Skeletal muscle cell (primary cell): ENCODE results near the gene MAP2K6.

Source experiments
- DNase-seq: peaks from one replicate; pipeline ENCODE4 v3.0.0-alpha.2; 2010; ENCODE audit warnings: low read depth
- H3K4me3 ChIP-seq: 2 replicates; pipeline ENCODE4 v1.5.1; 2011; ENCODE audit warnings: low read depth, mild to moderate bottlenecking, control low read depth, low read length, moderate library complexity

The MAP2K6 gene

DNA sequence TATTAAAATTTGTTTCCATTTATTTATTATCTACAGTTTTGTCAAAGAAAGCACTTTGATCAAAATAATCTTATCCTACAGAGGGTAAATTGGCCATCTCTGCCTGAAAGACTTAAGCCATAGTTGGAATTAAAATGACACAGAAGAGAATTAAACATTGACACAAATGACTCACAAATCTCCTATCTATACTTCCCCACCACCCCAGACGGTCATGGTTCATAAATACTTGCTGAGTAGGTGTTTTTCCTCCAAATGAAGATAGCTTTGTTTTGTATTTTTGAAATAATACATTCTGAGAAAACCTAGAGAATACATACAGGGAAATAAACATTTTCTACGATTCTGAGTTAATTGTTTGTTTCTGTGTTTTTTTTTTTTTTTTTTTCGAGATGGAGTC is 142.8 kb downstream of the MAP2K6 start:
- H3K4me3 ChIP-seq, result no peak overlapping the region
- DNase-seq, result no peak

DNA sequence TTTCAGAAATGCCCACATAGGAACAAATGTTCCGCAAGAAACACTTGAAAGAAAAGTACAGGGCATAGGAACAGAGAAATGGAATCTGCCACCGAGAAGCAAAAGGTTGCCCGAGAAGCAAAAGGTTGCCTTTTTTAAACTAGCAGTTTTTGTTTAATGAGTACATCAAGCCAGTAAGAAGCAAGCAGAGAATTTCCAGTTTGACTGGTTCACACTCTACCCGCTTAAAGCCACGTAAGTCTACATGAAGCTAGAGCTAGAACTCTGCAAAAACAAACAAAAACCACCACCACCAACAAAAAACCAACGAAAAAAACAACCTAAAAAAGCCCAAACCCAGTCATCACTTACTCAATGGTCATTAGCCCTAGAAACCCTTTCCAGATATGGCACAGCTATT is 144.3 kb downstream of the MAP2K6 start:
- DNase-seq, result no peak
- no peak overlapping the region for H3K4me3 ChIP-seq

DNA sequence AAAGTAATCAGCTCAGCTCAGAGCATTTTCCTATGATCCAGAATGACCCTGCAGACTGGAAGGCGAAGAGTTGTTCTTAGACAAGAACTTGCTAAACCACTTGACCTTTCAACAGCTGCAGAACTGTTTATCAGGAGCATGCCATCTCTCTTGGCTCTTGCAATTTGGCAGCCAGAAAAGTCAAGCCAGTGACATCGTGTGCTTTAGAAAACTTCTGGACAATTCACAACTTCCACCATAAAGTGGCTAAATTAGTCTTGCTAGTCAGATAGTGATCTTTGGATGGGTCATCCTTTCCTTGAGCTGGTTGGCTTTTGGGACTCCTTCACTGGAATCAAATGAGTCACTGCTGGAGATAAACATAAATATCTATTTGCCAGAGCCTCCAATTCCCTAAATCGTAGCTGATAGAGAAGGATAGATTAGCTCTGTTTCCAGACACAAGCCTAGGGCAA is 146.5 kb downstream of the MAP2K6 start:
- H3K4me3 ChIP-seq, result no peak overlapping the region
- no peak for DNase-seq

DNA sequence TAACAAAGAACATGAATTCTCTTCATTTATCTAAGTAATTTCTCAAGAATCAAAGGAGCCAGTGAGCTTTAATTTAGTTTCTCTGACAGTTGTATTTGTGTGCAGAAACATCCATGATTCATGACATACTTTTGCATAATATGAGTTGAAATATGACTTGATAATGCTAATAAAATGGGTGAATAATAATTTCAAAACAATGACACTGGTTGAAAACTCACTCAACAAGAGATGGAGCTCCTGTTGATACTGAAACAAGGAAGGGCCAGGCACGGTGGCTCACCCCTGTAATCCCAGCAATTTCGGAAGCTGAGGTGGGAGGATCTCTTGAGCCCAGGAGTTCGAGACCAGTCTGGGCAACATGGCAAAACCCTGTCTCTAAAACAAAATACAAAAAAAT is 147.0 kb downstream of the MAP2K6 start:
- DNase-seq, result no peak
- H3K4me3 ChIP-seq, result no peak overlapping the region

DNA sequence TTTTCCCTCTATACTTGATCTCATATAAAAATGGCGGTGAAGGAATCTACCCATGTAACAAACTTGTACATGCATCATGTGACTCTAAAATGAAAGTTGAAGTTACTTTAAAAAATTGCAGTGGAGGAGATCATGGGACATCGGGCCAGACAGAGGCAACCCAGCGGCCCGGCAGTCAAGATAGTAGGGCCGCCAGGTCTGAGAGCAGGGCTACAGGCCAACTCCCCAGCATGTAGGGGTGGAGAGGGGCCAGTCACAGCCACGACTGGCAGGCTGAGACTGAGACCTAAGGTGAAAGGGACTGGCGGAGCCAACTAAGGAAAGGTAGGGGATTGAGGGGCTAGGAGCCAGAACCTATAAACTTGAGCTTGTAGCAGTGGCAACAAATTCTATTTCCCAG is 150.9 kb downstream of the MAP2K6 start:
- no peak overlapping the region for H3K4me3 ChIP-seq
- DNase-seq, result no peak

DNA sequence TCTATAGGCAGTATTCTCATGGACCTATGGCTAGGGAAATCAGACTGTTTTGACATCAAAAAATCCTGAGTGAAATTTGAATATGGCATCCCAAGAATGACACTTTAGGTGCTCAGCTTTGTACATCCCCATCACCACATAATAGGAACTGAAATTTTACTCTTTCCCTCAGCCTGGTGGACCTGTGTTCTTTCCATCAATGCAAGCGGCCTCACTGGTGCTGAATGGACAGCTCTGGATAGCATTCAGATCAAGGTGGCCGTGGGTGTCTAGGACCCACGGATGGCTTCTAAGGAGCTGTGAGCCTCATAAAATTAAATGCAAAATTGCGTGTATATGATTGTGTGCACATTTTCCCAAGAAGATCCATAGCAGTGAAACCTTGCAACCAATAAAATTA is 152.6 kb downstream of the MAP2K6 start:
- DNase-seq, result no peak
- no peak overlapping the region for H3K4me3 ChIP-seq

DNA sequence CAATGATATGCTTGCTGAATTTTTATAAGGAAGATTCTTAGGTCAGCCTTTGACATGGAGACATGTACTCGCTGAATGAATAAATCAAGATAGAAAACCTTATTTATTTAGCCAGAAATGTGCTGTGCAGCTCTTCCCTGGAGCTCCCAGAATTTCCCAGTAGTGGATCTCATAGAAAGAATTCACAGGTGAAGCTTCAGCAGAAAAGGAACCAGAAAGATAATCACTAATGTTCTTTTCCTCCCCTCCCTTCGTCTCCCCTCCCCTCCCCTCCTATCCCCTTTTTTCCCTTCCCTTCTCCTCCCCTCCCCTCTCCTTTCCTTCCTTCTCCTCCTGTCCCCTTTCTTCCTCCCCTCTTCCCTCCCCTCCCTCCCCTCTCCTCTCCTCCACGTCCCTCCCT is 158.2 kb downstream of the MAP2K6 start:
- H3K4me3 ChIP-seq, result no peak overlapping the region
- DNase-seq, result no peak

DNA sequence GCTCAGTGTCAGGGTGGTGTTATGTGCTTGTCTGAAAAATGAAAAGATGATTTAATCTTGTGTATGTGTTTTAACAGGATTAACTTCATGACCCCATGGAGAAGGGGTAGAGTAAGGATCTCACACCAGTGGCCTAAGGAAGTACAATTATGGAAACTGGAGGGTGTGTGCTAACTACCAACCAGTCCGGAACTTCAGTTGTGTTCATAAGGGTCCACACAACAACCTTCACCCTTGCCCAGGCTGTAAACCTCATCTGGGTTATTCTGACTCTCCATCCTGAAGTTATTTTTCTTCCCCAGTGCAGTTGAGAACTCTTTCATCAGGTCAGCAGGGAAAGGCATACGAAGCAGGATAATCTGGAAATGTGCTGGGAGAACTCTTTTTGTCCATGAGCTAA is 158.9 kb downstream of the MAP2K6 start:
- H3K4me3 ChIP-seq, result no peak overlapping the region
- DNase-seq, result no peak

DNA sequence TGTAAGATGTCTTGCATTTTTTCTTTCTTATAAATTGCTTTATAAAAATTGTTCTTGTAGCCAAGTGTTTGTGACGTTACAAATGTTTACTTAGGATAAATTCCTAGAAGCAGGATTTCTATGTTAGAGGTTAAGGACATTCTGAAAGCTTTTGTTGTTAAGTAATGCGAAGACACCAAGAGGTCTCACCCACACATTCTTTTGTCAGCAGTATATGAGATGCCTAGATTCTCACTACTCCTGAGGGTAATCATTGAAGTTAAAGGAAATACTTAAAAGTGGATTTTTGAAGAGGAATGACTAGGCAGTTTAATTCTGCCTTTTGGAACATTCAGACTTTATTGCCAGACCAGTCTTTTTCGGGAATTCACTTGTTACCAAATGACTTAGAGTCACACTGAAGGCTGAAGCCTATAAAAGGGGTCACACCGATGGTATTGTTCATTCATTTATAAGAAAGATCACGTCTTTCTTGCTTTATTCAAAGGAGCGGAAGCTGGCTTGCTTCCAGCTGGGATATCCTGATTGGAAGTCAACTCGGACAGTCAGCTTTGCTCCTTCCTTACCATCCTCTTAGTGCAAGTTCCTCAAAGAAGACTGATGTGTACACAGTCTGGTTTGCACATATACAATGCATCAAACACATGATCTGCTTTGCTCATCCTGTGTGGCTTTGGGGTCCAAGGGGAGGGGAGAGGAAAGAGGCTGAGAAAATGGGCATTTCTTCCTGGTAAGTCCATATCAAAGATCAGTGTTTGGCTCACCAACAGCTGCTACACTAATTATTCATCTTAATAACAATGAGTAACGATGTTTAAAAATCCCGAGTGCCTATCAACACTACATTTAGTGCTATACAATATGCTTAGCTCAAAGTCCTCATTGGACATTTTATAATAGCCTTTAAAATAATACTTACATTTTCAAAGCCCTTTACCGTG is 160.0 kb downstream of the MAP2K6 start:
- no peak overlapping the region for H3K4me3 ChIP-seq
- DNase-seq, result peak; percentile 71

DNA sequence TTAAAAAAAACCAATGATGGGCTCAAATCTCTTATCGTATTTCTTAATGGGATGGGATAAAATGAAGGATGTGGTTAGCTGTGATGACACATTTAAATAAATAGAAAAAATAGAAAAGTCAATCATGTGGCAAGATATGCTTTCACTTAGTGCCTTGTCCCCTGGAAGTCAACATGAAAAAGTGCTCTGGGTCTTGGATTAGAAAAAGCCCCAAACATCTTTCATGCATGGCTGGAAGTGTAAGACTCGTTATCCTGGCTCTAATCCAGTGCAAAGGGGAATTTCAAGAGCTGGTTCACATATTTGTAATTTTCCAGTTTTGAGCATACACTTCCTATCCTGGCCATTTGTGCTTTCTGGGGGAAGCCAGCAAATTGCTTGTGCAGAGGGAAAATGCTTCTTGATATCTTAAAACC is 160.9 kb downstream of the MAP2K6 start:
- peak; percentile 53 for DNase-seq
- H3K4me3 ChIP-seq, result no peak overlapping the region

DNA sequence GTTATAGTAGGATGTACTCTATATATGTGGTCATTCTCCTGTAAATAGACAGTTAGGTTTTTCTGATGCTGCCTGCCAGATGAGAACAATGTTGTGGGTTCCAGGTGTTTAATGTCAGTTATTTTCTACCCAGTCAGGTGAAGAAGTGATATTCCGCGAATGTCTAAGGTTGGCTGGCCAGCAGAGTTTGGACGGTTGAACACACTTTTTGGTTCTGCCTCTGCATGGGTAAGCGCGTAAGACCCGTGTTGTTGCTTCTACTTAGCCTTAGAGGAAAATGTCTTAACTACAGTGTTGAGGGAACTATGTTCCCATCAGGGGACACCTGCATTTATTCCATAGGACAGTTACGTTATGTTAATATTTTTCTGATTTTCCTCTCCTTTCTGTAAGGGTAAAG is 162.6 kb downstream of the MAP2K6 start:
- DNase-seq, result no peak
- H3K4me3 ChIP-seq, result no peak overlapping the region

DNA sequence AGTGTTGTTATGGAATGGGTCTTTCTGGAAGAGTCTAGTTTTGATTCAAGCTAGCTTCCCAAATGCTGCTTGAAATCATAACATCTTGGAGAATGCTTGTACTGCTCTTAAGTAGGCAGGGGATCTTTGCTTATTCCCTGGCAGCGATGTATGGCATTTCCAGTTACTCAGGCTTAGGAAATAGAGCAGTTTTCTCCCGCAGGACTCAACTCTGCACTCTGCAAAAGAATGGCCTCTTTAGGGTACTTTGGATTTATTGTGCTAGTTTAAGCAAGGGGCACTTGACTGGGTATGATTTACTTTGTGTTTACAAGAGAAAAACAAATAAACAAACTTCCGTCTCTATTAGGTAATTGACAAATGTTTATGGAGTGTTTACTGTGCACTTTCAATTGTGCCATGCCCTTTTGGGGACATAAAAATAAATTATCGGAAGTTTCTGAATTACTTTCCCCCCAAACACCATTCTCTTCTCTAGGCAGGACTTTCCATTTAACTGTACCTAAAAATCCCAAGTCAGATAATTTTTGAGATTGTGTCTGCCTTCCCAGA is 164.0 kb downstream of the MAP2K6 start:
- H3K4me3 ChIP-seq, result no peak overlapping the region
- DNase-seq, result no peak

DNA sequence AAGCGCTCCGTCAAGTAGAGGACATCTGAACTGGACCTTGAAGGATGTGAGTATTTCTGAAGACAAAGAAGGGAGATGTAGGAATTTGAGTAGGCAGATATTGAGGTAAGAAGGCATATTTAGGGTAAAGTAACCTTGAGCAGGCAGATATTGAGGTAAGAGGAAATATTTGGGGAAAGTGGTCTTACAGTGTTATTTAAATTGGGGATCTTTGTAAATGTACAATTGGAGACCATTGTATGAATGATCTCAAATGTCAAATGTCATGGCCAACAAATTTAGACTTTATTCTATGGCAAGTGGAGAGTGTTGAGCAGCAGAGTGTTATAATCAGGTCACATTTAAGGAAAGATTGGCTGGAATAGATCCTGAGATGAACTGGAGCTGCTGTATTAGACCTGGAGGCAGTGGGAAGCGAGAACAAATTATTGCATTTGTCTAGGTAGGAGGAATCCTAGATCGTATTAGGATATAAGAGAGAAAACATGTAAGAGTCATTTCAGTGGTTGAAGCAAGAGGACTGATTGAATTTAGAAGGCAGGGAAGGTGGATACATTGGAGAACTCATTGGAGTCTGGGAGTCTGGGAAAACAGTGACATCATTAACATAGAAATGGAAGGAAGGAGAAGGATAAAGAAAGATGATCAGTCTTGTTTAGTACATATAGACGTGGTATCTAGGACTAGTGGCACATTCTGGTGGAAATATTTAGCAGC is 165.6 kb downstream of the MAP2K6 start:
- H3K4me3 ChIP-seq, result no peak overlapping the region
- DNase-seq, result no peak

DNA sequence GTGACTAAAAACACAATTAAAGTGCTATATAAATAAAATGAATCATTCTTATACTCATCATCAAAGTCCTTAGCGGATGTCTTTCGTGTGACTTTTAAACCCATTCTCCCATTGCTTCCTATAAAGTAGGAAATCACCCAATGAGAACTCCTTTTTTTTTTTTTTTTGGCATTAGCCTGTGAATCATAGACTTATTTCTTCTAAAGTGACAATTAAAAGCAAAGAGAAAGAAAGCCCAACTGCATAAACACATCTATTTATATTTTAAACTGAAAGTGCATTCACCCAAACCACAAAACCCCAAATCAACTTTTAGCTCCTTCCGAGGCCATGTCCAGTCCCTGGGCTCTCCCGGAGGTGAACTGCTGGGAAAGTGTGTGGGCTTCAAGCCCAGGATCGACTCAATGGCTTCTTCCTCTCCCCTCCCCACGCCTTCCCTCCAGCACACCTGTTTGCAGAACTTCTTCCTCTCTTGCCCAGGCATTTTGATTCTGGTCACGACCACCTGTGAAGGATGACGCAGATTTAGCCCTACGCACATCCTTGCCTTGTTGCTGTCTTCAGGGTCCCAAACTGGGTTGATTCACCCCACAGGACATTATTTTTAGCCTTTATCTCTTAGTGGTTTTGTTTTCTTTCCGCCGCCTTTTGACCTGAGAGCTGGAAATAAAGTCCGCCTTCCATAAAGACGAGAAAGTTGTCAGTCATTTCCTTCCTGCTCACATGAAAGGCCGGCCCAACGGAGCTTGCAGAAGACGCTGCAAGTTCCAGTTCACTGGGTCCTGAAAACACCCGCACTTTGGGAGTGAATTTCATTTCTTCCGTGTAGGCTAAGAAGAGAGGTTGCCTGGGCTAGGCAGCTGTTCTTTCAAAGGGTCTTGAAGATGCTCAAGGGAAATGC is 166.8 kb downstream of the MAP2K6 start:
- DNase-seq, result no peak
- no peak overlapping the region for H3K4me3 ChIP-seq

DNA sequence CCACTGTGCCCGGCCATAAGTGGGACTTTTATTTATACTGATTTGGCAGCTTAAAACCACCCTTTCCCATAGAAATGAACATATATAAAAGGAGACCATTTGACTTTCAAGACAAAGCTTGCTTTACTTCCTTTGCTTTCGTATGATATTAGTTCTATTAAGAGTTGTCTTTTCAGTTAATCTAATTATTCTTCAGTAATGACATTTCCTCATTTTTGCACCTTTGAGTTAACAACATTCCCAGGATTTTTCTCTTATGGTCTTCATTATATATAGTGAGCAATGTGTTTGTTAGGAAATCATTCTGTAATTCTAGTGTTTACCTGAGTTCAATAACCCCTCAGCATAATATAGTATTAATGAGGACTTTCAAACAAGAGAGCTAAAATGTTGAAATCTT is 173.8 kb downstream of the MAP2K6 start:
- no peak overlapping the region for H3K4me3 ChIP-seq
- DNase-seq, result no peak

DNA sequence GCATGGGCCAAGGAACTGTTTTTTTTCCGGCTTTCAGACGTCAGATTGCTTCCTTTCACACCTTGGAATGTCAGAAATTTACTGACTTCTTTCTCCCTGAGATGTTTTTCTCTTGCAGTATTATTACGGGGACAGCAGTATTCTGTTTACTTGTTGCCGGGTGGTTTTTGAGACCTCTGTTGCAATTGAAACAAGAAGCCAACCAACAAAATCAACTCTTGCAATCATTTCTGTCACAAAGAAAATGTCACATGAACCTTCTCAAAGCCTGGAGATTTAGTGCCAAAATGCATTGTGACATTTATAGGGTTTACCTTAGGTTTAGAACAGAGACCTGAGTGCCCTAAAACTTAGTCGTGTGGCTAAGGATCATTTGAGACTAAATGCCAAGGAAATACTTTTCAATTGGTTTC is 174.3 kb downstream of the MAP2K6 start:
- DNase-seq, result no peak
- H3K4me3 ChIP-seq, result no peak overlapping the region

DNA sequence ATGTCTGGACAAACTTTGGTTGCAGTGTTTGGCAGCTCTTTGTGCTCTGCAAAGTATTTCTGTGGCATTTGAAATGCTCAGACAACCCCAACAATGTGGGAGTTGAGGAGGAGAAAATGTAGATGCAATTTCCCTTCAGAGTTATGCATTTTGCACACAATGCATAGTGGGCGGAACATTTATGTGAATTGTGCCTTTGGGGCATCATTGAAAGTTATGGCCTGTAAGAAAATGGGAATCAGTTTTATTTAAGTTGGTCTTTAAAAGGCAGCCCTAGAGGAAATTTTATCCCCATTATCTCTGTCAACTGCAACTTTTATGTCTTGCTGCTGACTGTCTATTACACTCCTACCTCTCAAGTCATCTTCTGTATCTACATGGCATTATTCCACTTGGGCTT is 176.2 kb downstream of the MAP2K6 start:
- H3K4me3 ChIP-seq, result no peak overlapping the region
- no peak for DNase-seq

DNA sequence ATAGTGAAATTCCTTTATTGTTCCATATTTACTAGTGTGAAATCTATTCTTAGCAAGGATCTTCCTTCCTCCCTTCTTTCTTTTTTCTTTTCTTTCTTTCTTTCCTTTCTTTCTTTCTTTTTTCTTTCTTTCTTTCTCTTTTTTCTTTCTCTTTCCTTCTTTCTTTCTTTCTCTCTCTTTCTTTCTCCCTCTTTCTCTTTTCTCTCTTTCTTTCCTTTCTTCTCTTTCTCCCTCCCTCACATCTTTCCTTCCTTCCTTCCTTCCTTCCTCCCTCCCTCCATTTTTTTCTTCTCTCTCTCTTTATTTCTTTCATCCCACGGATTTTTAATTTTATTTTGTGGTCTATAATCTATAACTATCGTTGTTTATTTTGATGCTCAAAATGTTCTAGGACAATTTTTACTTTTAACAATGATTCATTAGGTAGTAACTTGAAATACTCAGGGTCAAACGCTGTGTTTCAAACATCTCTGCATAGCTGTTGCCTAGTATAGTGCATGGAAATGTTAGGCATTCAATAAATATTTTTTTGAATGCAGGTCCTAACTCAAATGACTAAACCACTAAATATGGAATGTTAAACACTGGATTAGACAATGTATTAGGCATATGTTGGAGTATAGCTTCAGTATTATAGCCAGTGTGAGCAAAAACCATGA is 178.3 kb downstream of the MAP2K6 start:
- DNase-seq, result peak; percentile 34

DNA sequence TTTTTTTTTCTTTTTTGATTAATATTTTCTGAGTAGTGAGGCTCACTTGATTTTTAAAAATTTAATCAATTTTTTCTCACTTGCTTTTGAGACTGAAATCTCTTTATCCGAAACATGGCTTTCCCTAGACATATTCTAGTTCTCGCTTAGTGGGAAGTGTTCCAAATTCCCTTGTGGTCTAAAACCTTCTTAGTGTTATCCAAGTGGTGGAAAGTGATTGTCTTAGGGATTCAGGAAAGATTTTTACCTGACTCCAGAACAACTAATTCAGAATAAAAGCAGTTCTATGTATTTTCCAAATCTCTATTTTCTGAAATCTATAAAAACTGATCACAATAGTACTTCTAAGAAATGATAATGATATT is 178.8 kb downstream of the MAP2K6 start:
- no peak for DNase-seq
- no peak overlapping the region for H3K4me3 ChIP-seq

More for the DNA sequence above, 178.3 kb downstream of the MAP2K6 start:
- no peak overlapping the region for H3K4me3 ChIP-seq
